KMS-11 (cell line): ENCODE measurements around the gene KCTD19.

ENCODE experiments used
- H2AFZ ChIP-seq: fragments of 200-600 bp; sonication (generic); 2 replicates; pipeline ENCODE4 v1.6.1; 2016; ENCODE audit warnings: antibody characterized with exemption, mixed run types, low read depth
- H3K27ac ChIP-seq: fragments of 200-600 bp; sonication (generic); 2 replicates; pipeline ENCODE4 v1.6.1; 2016; ENCODE audit warnings: mild to moderate bottlenecking, mixed run types
- H3K27me3 ChIP-seq: fragments of 200-600 bp; sonication (generic); 2 replicates; pipeline ENCODE4 v1.6.1; 2017; ENCODE audit warnings: mild to moderate bottlenecking, low read depth, mixed run types, moderate library complexity; ENCODE audit not compliant: insufficient read depth
- H3K36me3 ChIP-seq: fragments of 200-600 bp; sonication (generic); 2 replicates; pipeline ENCODE4 v1.6.1; 2017; ENCODE audit warnings: mild to moderate bottlenecking, mixed run types; ENCODE audit not compliant: insufficient read depth
- H3K4me1 ChIP-seq: fragments of 200-600 bp; sonication (generic); 2 replicates; pipeline ENCODE4 v1.6.1; 2016; ENCODE audit warnings: mild to moderate bottlenecking, low read depth, mixed run types; ENCODE audit not compliant: poor library complexity, severe bottlenecking
- H3K4me2 ChIP-seq: fragments of 200-600 bp; sonication (generic); 2 replicates; pipeline ENCODE4 v1.7.0; 2016; ENCODE audit warnings: mild to moderate bottlenecking, mixed run types
- H3K4me3 ChIP-seq: fragments of 200-600 bp; sonication (generic); IDR thresholded peaks from 2 replicates; pipeline ENCODE4 v1.6.1; 2017; ENCODE audit warnings: low read depth, low read length, mixed read lengths; ENCODE audit not compliant: insufficient read depth
- H3K79me2 ChIP-seq: fragments of 200-600 bp; sonication (generic); 2 replicates; pipeline ENCODE4 v1.6.1; 2016; ENCODE audit warnings: low read depth, mixed run types; ENCODE audit not compliant: insufficient read depth
- H3K9ac ChIP-seq: fragments of 200-600 bp; sonication (generic); 2 replicates; pipeline ENCODE4 v1.6.1; 2016; ENCODE audit warnings: mild to moderate bottlenecking, mixed run types
- H4K20me1 ChIP-seq: fragments of 200-600 bp; sonication (generic); 2 replicates; pipeline ENCODE4 v1.6.1; 2016; ENCODE audit warnings: mild to moderate bottlenecking, mixed run types; ENCODE audit not compliant: insufficient read depth
- CTCF ChIP-seq: fragments of 200-600 bp; sonication (generic); conservative IDR thresholded peaks from 2 replicates; pipeline ENCODE4 v1.6.1; 2017; ENCODE audit warnings: low read depth, mild to moderate bottlenecking, antibody characterized with exemption, low read length, moderate library complexity, mixed read lengths

The KCTD19 gene

GRCh38 chr16:67299269-67299668, 27.3 kb downstream of the KCTD19 start:
- no peaks in the 10 kb centered on the region for H3K79me2 ChIP-seq
- H3K9ac ChIP-seq = no peak overlapping the region
- no peaks in the 10 kb centered on the region for H3K4me1 ChIP-seq
- TF ChIP-seq CTCF = no peak
- no peaks in the 10 kb centered on the region for H3K36me3 ChIP-seq
- no peak overlapping the region for H3K4me3 ChIP-seq
- H3K4me2 ChIP-seq = no peak overlapping the region
- no peaks in the 10 kb centered on the region for H4K20me1 ChIP-seq
- H3K27ac ChIP-seq = no peak overlapping the region
- no peaks in the 10 kb centered on the region; the same call in 1 of the 2 replicates for H3K27me3 ChIP-seq
- no peak overlapping the region for H2AFZ ChIP-seq

GRCh38 chr16:67298277-67298676, 28.3 kb downstream of the KCTD19 start:
- Histone ChIP-seq H3K4me3 (no peak overlapping the region), H3K4me2 (no peak overlapping the region), H3K27ac (no peak overlapping the region), H3K27me3 (no peaks in the 10 kb centered on the region; the same call in 1 of the 2 replicates), H3K36me3 (no peaks in the 10 kb centered on the region), H3K9ac (no peak overlapping the region), H3K79me2 (no peaks in the 10 kb centered on the region), H4K20me1 (no peaks in the 10 kb centered on the region), H3K4me1 (no peaks in the 10 kb centered on the region), H2AFZ (no peak overlapping the region)
- no peak for TF ChIP-seq CTCF

- Histone ChIP-seq H3K4me3 (no peak overlapping the region), H3K79me2 (no peaks in the 10 kb centered on the region), H3K4me2 (no peak overlapping the region), H3K4me1 (no peaks in the 10 kb centered on the region), H2AFZ (no peak overlapping the region), H3K27me3 (no peaks in the 10 kb centered on the region; the same call in 1 of the 2 replicates), H3K9ac (no peak overlapping the region), H3K36me3 (no peaks in the 10 kb centered on the region), H4K20me1 (no peaks in the 10 kb centered on the region), H3K27ac (no peak overlapping the region)
- no peak for TF ChIP-seq CTCF
Observed at GRCh38 chr16:67296420-67296819, 30.1 kb downstream of the KCTD19 start.

- no peak overlapping the region for H3K27ac ChIP-seq
- no peaks in the 10 kb centered on the region for H3K36me3 ChIP-seq
- TF ChIP-seq CTCF = no peak
- H2AFZ ChIP-seq = no peak overlapping the region
- H3K4me2 ChIP-seq = no peak overlapping the region
- H3K4me3 ChIP-seq = no peak overlapping the region
- H3K4me1 ChIP-seq = no peaks in the 10 kb centered on the region
- no peaks in the 10 kb centered on the region; the same call in 1 of the 2 replicates for H3K27me3 ChIP-seq
- H3K9ac ChIP-seq = no peak overlapping the region
- no peaks in the 10 kb centered on the region for H3K79me2 ChIP-seq
- no peaks in the 10 kb centered on the region for H4K20me1 ChIP-seq
Observed at GRCh38 chr16:67294938-67295361, 31.6 kb downstream of the KCTD19 start.
